ENCODE measurements around the gene PTH2. TPM values are rescaled to one million over a fixed set of nuclear protein-coding genes. Genes with fewer than 3 reads are reported as not detected.
"Not testable (repeated sequence)": the region's sequence is repeated elsewhere in the genome, so short reads cannot be mapped to it uniquely, and the experiment has no call there.

PTH2 gene
- total RNA-seq, 1 donor from 2014 or later: not detected

- DNase-seq (ENCODE audit: low read depth, low spot score): no peak
These were observed 33.8 kb downstream of the PTH2 start for GRCh38 chr19:49389406-49389805.

- no peak for DNase-seq (ENCODE audit: low read depth, low spot score)
These were observed 35.3 kb downstream of the PTH2 start, which contains the start of gene KASH5 for GRCh38 chr19:49387936-49388372. KASH5 (plus strand) TSS chr19:49388249; CDS start chr19:49390884, 2,635 bp downstream.

GRCh38 chr19:49383599-49383998, 39.6 kb downstream of the PTH2 start:
- no peak for DNase-seq (ENCODE audit: low read depth, low spot score)

DNA sequence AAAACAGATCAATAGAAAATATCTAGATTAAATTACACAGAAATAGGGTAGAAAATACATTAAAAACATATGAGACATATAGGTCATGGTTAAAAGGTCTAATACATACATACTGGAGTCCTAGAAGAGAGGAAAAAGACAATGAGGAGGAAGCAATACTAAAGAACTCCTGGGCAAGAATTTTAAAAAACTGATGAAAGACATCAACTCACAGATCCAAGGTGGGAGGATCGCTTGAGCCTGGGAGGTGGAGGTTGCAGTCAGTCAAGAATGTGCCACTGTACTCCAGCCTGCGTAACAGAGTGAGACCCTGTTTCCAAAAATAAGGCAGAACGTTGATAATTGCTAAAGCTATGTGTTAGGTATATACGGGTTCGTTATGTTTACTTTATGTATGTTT, 40.6 kb downstream of the PTH2 start:
- DNase-seq (ENCODE audit: low read depth, low spot score): no peak

GRCh38 chr19:49380391-49380790, 42.9 kb downstream of the PTH2 start:
- DNase-seq (ENCODE audit: low read depth, low spot score): no peak

DNA sequence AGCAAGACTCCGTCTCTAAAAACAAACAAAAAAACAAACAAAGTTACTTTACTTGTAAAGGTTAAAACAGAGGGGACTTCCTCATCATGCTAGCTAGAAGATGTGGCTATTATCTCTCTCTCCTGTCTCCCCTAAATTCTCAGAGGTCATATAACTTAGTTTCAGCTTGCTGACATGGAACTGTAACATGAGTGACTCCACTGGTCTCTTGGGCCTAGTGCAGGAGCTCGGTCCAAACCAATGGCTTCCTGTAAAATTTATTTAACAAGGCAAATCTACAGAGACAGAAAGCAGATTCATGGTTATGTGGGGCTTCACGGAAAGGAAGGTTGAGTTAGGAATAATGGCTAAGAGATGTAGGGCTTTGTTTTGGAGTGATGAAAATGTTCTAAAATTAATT, 44.7 kb downstream of the PTH2 start:
- no peak for DNase-seq (ENCODE audit: low read depth, low spot score)

DNA sequence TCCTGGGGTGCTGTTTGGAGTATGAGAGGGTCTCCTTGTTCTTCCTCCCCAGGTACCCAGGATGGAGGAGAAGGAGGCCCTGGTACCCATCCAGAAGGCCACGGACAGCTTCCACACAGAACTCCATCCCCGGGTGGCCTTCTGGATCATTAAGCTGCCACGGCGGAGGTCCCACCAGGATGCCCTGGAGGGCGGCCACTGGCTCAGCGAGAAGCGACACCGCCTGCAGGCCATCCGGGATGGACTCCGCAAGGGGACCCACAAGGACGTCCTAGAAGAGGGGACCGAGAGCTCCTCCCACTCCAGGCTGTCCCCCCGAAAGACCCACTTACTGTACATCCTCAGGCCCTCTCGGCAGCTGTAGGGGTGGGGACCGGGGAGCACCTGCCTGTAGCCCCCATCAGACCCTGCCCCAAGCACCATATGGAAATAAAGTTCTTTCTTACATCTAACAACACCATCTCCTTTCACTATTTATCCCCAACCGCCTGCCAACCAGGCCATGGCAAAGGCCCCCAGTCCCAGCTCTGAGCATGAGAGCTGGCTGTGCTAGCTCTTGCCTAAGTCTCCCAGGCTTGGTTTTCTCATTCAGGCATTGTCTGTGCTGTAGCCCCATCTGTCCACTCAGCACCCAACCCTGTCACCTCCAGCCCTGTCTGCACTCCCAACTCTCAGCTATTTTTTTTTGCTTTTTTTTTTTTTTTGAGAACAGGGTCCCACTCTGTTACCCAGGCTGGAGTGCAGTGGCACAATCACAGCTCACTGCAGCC, 48.4 kb downstream of the PTH2 start:
- no peak for DNase-seq (ENCODE audit: low read depth, low spot score)

- not testable (repeated sequence) for DNase-seq (ENCODE audit: low read depth, low spot score)
These were observed 50.1 kb downstream of the PTH2 start for GRCh38 chr19:49373174-49373573.

Other genes with a start within 250 kb of the PTH2 start
- 0.07 and 0.13 TPM in 2 replicates for gene SLC6A16, start 98.2 kb downstream of the PTH2 start, total RNA-seq
- not detected in 2 replicates for gene CD37, start 88.0 kb downstream of the PTH2 start, total RNA-seq
- 46.0 and 46.5 TPM in 2 replicates for gene TEAD2, start 61.0 kb downstream of the PTH2 start, total RNA-seq
- 0.14 TPM in 1 of 2 replicates, not detected in the other for gene DKKL1, start 59.6 kb downstream of the PTH2 start, total RNA-seq
- not detected in 2 replicates for gene KASH5, start 35.2 kb downstream of the PTH2 start, total RNA-seq
- not detected in 2 replicates for gene GFY, start 1.9 kb upstream of the PTH2 start, total RNA-seq
- 0.04 TPM in 1 of 2 replicates, not detected in the other for gene SLC17A7, start 18.1 kb upstream of the PTH2 start, total RNA-seq
- gene PIH1D1, start 28.4 kb upstream of the PTH2 start, total RNA-seq: 128 and 170 TPM in 2 replicates
- gene ALDH16A1, start 29.8 kb upstream of the PTH2 start, total RNA-seq: 54.9 and 58.8 TPM in 2 replicates
- gene FLT3LG, start 50.8 kb upstream of the PTH2 start, total RNA-seq: 1.6 and 2.4 TPM in 2 replicates
- gene RPL13A, start 64.2 kb upstream of the PTH2 start, total RNA-seq: 2,556 and 3,423 TPM in 2 replicates
- 1,813 and 2,923 TPM in 2 replicates for gene RPS11, start 73.0 kb upstream of the PTH2 start, total RNA-seq
- gene FCGRT, start 89.2 kb upstream of the PTH2 start, total RNA-seq: 59.5 and 85.5 TPM in 2 replicates
- 101 and 237 TPM in 2 replicates for gene RCN3, start 104.6 kb upstream of the PTH2 start, total RNA-seq
- gene NOSIP, start 157.1 kb upstream of the PTH2 start, total RNA-seq: 107 and 113 TPM in 2 replicates
- 3.1 and 4.1 TPM in 2 replicates for gene PRRG2, start 157.9 kb upstream of the PTH2 start, total RNA-seq
- gene PRR12, start 167.7 kb upstream of the PTH2 start, total RNA-seq: 1.8 and 2.0 TPM in 2 replicates
- 45.8 and 54.9 TPM in 2 replicates for gene RRAS, start 216.7 kb upstream of the PTH2 start, total RNA-seq
- gene SCAF1, start 218.8 kb upstream of the PTH2 start, total RNA-seq: 10.7 and 12.0 TPM in 2 replicates
- gene IRF3, start 242.4 kb upstream of the PTH2 start, total RNA-seq: 51.4 and 85.1 TPM in 2 replicates
- 6.8 and 11.4 TPM in 2 replicates for gene BCL2L12, start 242.5 kb upstream of the PTH2 start, total RNA-seq